Measurements from ENCODE around the gene SLC6A7.

Gene SLC6A7

DNA sequence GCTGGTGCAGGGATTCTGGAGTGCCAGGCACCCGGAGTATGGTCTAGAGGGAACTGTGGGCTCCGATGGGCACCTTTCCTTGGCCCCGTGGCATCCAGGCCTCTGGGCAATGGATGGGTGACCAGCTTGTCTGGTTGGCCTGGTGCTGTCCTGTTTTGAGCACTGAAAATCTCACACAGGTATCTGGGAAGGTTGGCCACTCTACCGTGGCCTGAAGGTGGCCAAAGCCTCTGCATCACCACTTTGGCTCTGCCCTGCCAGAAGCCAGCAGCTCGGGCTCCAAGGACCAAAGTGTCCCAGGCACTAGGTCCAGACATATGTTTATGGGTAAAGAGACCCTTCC is 28.8 kb downstream of the SLC6A7 start:
- H3K9me3 ChIP-seq (ENCODE audit: severe bottlenecking): no peaks in the 10 kb centered on the region
- no peak overlapping the region for H3K27ac ChIP-seq
- H3K27me3 ChIP-seq (ENCODE audit: insufficient read depth, low read depth, severe bottlenecking): no peaks in the 10 kb centered on the region
- no peaks in the 10 kb centered on the region for H3K36me3 ChIP-seq
- H3K4me3 ChIP-seq (ENCODE audit: low read depth, low read length): no peak overlapping the region
- no peak for DNase-seq
- TF ChIP-seq, protein P1, sequence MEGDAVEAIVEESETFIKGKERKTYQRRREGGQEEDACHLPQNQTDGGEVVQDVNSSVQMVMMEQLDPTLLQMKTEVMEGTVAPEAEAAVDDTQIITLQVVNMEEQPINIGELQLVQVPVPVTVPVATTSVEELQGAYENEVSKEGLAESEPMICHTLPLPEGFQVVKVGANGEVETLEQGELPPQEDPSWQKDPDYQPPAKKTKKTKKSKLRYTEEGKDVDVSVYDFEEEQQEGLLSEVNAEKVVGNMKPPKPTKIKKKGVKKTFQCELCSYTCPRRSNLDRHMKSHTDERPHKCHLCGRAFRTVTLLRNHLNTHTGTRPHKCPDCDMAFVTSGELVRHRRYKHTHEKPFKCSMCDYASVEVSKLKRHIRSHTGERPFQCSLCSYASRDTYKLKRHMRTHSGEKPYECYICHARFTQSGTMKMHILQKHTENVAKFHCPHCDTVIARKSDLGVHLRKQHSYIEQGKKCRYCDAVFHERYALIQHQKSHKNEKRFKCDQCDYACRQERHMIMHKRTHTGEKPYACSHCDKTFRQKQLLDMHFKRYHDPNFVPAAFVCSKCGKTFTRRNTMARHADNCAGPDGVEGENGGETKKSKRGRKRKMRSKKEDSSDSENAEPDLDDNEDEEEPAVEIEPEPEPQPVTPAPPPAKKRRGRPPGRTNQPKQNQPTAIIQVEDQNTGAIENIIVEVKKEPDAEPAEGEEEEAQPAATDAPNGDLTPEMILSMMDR (IDR thresholded peaks at IDR 0.05; ENCODE audit: low read depth, low read length): no peak

DNA sequence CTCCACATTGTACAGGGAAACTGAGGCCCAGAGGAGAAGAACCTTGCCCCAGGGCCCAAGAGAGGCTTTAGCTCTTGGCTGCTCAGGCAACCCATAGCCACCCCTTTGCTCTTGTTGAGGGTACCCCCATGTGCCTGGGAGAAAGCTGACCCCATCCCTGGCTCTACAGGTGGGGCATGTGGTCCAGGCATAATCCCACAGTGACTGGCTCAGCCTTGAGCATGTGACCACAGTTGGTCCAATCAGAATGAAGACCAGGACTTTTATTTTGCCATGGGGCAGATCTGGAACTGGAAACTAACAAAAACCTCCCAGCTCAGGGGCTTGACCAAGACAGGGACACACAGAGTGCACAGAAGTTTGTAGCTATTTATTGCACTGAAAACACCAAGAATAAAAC is 29.3 kb downstream of the SLC6A7 start:
- Histone ChIP-seq H3K36me3 (no peaks in the 10 kb centered on the region), H3K27me3 (ENCODE audit: insufficient read depth, low read depth, severe bottlenecking) (no peaks in the 10 kb centered on the region), H3K27ac (no peak overlapping the region), H3K9me3 (ENCODE audit: severe bottlenecking) (no peaks in the 10 kb centered on the region), H3K4me3 (ENCODE audit: low read depth, low read length) (no peak overlapping the region)
- TF ChIP-seq, protein P1 (IDR thresholded peaks at IDR 0.05; ENCODE audit: low read depth, low read length): no peak
- no peak for DNase-seq

DNA sequence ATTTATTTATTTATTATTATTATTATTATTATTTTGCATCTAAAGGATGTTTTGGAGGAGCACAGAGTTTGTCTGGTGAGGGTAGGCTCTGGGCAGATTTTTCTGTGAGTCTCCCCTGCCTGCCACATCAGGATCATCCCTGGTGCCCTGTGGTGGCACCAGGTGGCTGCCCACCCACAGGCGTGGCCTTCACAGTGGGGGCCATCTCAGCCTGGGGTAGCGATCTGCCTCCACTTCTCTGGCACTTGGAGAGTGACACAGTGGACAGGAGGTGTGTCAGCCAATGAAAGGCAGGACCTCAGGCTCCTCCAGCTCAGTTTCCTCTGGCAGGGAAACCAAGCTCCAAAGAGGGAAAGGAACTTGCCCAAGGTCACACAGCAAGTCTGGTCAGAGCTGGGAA is 30.0 kb downstream of the SLC6A7 start:
- Histone ChIP-seq H3K36me3 (no peaks in the 10 kb centered on the region), H3K27ac (no peak overlapping the region), H3K27me3 (ENCODE audit: insufficient read depth, low read depth, severe bottlenecking) (no peaks in the 10 kb centered on the region), H3K4me3 (ENCODE audit: low read depth, low read length) (no peak overlapping the region), H3K9me3 (ENCODE audit: severe bottlenecking) (no peaks in the 10 kb centered on the region)
- DNase-seq: no peak
- TF ChIP-seq, protein P1 (IDR thresholded peaks at IDR 0.05; ENCODE audit: low read depth, low read length): no peak

DNA sequence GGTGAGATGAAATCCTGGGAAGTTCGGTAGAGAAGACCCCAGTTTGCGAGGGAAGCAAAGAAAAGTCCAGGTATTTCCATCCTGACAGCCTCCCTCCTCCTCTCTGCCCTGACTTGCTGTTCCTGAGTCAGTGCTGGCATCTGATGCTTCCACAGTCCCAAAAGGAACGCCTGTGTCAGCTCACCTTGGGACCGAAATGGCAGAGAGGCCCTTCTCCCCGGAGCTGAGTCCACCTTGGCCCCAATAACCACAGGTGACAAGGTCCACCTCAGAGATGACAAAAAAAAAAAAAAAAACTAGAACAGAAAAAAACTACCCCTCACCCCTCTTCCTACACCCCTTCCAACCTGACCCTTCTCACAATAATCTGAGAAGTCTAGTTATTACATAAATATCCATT is 31.6 kb downstream of the SLC6A7 start:
- Histone ChIP-seq H3K36me3 (no peaks in the 10 kb centered on the region), H3K4me3 (ENCODE audit: low read depth, low read length) (no peak overlapping the region), H3K9me3 (ENCODE audit: severe bottlenecking) (no peaks in the 10 kb centered on the region), H3K27ac (no peak overlapping the region), H3K27me3 (ENCODE audit: insufficient read depth, low read depth, severe bottlenecking) (no peaks in the 10 kb centered on the region)
- TF ChIP-seq, protein P1 (IDR thresholded peaks at IDR 0.05; ENCODE audit: low read depth, low read length): no peak
- DNase-seq: no peak

DNA sequence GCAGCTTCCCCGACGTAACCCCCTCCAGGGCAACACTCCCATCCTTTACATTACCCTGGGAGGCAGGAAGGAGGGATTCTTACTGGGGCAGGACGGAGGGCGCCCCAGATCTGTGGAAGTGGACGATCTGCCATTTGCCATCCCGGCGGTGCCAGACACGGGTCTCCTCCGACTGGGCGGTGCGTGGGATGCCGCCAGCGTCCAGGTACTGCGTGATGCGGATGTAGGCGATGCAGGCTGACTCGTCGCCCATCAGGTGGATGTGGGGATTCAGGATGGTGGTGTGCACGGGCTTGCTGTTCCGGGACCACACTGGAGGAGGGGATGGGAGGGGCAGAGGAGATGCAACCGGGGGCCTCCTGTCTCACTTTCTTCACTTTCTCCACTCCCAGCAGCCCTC is 33.0 kb downstream of the SLC6A7 start:
- TF ChIP-seq, protein P1 (IDR thresholded peaks at IDR 0.05; ENCODE audit: low read depth, low read length): no peak
- Histone ChIP-seq H3K27ac (no peak overlapping the region), H3K4me3 (ENCODE audit: low read depth, low read length) (no peak overlapping the region), H3K27me3 (ENCODE audit: insufficient read depth, low read depth, severe bottlenecking) (no peaks in the 10 kb centered on the region), H3K9me3 (ENCODE audit: severe bottlenecking) (no peaks in the 10 kb centered on the region), H3K36me3 (no peaks in the 10 kb centered on the region)
- no peak for DNase-seq

DNA sequence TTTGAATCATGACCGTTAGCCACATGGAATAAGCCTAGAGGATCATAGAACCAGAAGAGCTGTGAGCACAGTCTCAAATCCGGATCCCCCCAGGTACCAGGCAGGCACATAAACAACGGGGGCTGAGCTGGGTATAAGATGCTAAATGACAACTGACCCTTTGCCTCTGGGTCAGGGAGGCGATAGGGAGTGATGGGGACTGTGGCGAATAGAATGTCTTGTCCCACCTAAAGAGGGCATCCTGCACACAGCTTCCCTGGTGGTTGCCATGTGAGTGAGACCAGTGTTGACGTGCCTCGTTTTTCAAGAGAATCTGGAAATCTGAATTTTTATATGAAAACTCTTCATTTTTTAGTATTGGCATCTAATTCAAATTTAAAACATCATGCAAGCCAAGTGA is 33.6 kb downstream of the SLC6A7 start:
- no peak for DNase-seq
- no peaks in the 10 kb centered on the region for H3K36me3 ChIP-seq
- no peaks in the 10 kb centered on the region for H3K9me3 ChIP-seq (ENCODE audit: severe bottlenecking)
- no peaks in the 10 kb centered on the region for H3K27me3 ChIP-seq (ENCODE audit: insufficient read depth, low read depth, severe bottlenecking)
- no peak overlapping the region for H3K27ac ChIP-seq
- TF ChIP-seq, protein P1 (IDR thresholded peaks at IDR 0.05; ENCODE audit: low read depth, low read length): no peak
- no peak overlapping the region for H3K4me3 ChIP-seq (ENCODE audit: low read depth, low read length)

Measured in WERI-Rb-1 (cell line).